HEK293 (cell line): ENCODE results near the gene PSTPIP2.

Experiments
- ELK4 ChIP-seq: IDR thresholded peaks from 2 replicates; pipeline ENCODE4 v1.6.1; 2011; ENCODE audit warnings: mild to moderate bottlenecking, low read depth, low read length, borderline replicate concordance
- GFI1B ChIP-seq: fragments of 450-650 bp; formaldehyde crosslinking; IDR thresholded peaks from 2 replicates; pipeline ENCODE4 v1.5.1; 2016; ENCODE audit warnings: missing biosample characterization, missing genetic modification characterization
- KLF1 ChIP-seq: fragments of 450-650 bp; formaldehyde crosslinking; IDR thresholded peaks from 2 replicates; pipeline ENCODE4 v1.5.1; 2016; ENCODE audit warnings: missing biosample characterization, missing genetic modification characterization
- SP2 ChIP-seq: fragments of 450-650 bp; formaldehyde crosslinking; IDR thresholded peaks from 2 replicates; pipeline ENCODE4 v1.5.1; 2016; ENCODE audit warnings: missing biosample characterization, missing genetic modification characterization
- ZBTB49 ChIP-seq: fragments of 450-650 bp; formaldehyde crosslinking; IDR thresholded peaks from 2 replicates; pipeline ENCODE4 v1.5.1; 2016; ENCODE audit warnings: missing biosample characterization, missing genetic modification characterization, low read depth
- ZBTB7A ChIP-seq: fragments of 450-650 bp; formaldehyde crosslinking; IDR thresholded peaks from 2 replicates; pipeline ENCODE4 v1.5.1; 2016; ENCODE audit warnings: low read depth, missing biosample characterization, missing genetic modification characterization
- ZNF274 ChIP-seq, 2 experiments: fragments of 200-500 bp in 1 of 2; fragments of 450-650 bp in 1 of 2; sonication (Bioruptor generic) in 1 of 2; formaldehyde crosslinking in 1 of 2; IDR thresholded peaks; 2 replicates each; pipeline versions ENCODE4 v1.5.1 to v1.6.1; 2014 to 2016; ENCODE audit warnings: borderline replicate concordance in 1 of 2, inconsistent platforms in 1 of 2, low read length in 1 of 2, missing biosample characterization in 1 of 2, missing genetic modification characterization in 1 of 2
- ZSCAN23 ChIP-seq: fragments of 450-650 bp; formaldehyde crosslinking; IDR thresholded peaks from 2 replicates; pipeline ENCODE4 v1.5.1; 2016; ENCODE audit warnings: missing biosample characterization, missing genetic modification characterization
- TF ChIP-seq, protein P1 (sequence below): fragments of 450-650 bp; formaldehyde crosslinking; IDR thresholded peaks from 2 replicates; pipeline ENCODE4 v1.5.1; 2016; ENCODE audit warnings: missing biosample characterization, missing genetic modification characterization
- TF ChIP-seq, protein P2 (sequence below): fragments of 450-650 bp; formaldehyde crosslinking; IDR thresholded peaks from 2 replicates; pipeline ENCODE4 v1.5.1; 2016; ENCODE audit warnings: missing biosample characterization, missing genetic modification characterization
- TF ChIP-seq, protein P3 (sequence below): fragments of 450-650 bp; formaldehyde crosslinking; IDR thresholded peaks from 2 replicates; pipeline ENCODE4 v1.5.1; 2016; ENCODE audit warnings: missing biosample characterization, missing genetic modification characterization

DNA sequence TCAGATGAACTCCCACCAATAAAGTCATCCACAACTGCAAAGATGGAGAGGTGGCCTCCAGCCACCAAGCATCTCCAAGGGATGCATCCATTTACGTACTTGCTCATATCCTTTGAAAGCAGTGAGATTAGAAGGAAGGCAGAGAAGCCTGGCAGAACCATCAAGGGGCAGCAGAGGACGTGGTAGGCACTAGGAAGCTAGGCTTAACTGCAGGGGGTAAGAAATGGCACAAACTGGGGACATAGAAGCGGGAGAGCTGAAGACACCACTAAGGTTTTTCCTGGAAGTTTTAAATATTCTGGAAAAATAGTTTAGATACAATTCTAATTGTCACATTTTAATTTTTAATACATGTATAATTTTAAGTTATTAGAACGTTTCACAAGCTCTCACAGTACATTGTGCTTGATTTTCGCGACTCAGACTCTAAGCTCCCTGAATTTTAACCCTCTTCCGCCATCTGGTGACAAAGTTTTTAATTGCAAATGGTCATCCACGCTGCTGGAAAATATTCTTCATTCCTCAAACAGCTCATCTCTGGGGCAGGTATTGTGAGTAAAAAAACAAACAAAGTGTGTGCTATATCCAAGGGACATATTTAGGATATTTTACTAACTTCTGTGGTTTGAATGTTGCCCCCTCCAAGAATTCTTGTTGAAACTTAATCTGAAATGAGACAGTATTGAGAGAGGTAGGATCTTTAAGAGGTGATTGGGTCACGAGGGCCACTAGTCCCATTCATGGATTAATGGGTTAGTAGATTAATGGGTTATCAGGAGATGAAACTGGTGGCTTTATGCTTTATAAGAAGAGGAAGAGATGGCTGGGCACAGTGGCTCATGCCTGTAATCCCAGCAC lies 1.6 kb upstream of the PSTPIP2 start:
- TF ChIP-seq ZBTB49 (tag by site-specific recombination), result no peak
- TF ChIP-seq, protein P1, sequence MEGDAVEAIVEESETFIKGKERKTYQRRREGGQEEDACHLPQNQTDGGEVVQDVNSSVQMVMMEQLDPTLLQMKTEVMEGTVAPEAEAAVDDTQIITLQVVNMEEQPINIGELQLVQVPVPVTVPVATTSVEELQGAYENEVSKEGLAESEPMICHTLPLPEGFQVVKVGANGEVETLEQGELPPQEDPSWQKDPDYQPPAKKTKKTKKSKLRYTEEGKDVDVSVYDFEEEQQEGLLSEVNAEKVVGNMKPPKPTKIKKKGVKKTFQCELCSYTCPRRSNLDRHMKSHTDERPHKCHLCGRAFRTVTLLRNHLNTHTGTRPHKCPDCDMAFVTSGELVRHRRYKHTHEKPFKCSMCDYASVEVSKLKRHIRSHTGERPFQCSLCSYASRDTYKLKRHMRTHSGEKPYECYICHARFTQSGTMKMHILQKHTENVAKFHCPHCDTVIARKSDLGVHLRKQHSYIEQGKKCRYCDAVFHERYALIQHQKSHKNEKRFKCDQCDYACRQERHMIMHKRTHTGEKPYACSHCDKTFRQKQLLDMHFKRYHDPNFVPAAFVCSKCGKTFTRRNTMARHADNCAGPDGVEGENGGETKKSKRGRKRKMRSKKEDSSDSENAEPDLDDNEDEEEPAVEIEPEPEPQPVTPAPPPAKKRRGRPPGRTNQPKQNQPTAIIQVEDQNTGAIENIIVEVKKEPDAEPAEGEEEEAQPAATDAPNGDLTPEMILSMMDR (tag by site-specific recombination), result peak; percentile 21; the same call in 1 of the 2 replicates
- no peak for TF ChIP-seq SP2
- no peak for TF ChIP-seq ELK4
- no peak for TF ChIP-seq KLF1 (tag by site-specific recombination)
- no peak for TF ChIP-seq ZBTB7A (tag by site-specific recombination)
- TF ChIP-seq GFI1B (tag by site-specific recombination), result no peak
- TF ChIP-seq ZNF274 (IDR thresholded peaks at IDR 0.05; ENCODE audit: low read length), result no peak
- no peak for TF ChIP-seq ZNF274 (tag by site-specific recombination; IDR thresholded peaks at IDR 0.05; ENCODE audit: borderline replicate concordance)
- no peak for TF ChIP-seq ZSCAN23 (tag by site-specific recombination)
- TF ChIP-seq, protein P2, sequence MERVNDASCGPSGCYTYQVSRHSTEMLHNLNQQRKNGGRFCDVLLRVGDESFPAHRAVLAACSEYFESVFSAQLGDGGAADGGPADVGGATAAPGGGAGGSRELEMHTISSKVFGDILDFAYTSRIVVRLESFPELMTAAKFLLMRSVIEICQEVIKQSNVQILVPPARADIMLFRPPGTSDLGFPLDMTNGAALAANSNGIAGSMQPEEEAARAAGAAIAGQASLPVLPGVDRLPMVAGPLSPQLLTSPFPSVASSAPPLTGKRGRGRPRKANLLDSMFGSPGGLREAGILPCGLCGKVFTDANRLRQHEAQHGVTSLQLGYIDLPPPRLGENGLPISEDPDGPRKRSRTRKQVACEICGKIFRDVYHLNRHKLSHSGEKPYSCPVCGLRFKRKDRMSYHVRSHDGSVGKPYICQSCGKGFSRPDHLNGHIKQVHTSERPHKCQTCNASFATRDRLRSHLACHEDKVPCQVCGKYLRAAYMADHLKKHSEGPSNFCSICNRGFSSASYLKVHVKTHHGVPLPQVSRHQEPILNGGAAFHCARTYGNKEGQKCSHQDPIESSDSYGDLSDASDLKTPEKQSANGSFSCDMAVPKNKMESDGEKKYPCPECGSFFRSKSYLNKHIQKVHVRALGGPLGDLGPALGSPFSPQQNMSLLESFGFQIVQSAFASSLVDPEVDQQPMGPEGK (tag by site-specific recombination), result no peak
- TF ChIP-seq, protein P3, sequence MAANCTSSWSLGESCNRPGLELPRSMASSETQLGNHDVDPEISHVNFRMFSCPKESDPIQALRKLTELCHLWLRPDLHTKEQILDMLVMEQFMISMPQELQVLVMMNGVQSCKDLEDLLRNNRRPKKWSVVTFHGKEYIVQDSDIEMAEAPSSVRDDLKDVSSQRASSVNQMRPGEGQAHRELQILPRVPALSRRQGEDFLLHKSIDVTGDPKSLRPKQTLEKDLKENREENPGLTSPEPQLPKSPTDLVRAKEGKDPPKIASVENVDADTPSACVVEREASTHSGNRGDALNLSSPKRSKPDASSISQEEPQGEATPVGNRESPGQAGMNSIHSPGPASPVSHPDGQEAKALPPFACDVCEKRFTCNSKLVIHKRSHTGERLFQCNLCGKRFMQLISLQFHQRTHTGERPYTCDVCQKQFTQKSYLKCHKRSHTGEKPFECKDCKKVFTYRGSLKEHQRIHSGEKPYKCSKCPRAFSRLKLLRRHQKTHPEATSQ (tag by site-specific recombination), result no peak
